ENCODE measurements around the gene UBAP1L. TPM values are rescaled to one million over a fixed set of nuclear protein-coding genes. Genes with fewer than 3 reads are reported as not detected.
"Not testable (repeated sequence)": the region's sequence is repeated elsewhere in the genome, so short reads cannot be mapped to it uniquely, and the experiment has no call there.

Gene UBAP1L
- total and polyA plus RNA-seq, 2 experiments from 2014 or later, result 0.43 to 0.89 TPM

- Histone ChIP-seq H3K4me2 (ENCODE audit: unreplicated experiment) (no peak overlapping the region), H3K9me2 (ENCODE audit: insufficient read depth) (no peaks in the 10 kb centered on the region), H3K27ac (no peak overlapping the region), H3K9ac (no peak overlapping the region), H3K4me3 (no peak overlapping the region), H2AFZ (no peak overlapping the region), H3K9me3 (ENCODE audit: low read depth) (no peaks in the 10 kb centered on the region), H3F3A (ENCODE audit: insufficient read depth) (no peaks in the 10 kb centered on the region), H3K79me2 (ENCODE audit: insufficient read depth) (no peaks in the 10 kb centered on the region), H4K20me1 (ENCODE audit: insufficient read depth) (no peaks in the 10 kb centered on the region), H3K36me3 (ENCODE audit: low read depth) (peaks cover 9% of the 10 kb centered on the region; the same call in 1 of the 2 replicates), H3K27me3 (replicated peaks; ENCODE audit: insufficient read depth) (no peaks in the 10 kb centered on the region), H3K4me1 (ENCODE audit: insufficient read depth) (no peaks in the 10 kb centered on the region)
- DNase-seq, result no peak
- 74 to 80% methylated on average over 5 of the region's 5 CpGs for WGBS, 2 experiments (ENCODE audit: low coverage in 1 of 2, low lambda C conversion rate in 2 of 2, missing lambda C conversion rate in 2 of 2)
- TF ChIP-seq EZH2 (IDR thresholded peaks at IDR 0.05; ENCODE audit: insufficient read depth, poor library complexity, severe bottlenecking) (no peak), EZH2phosphoT487 (IDR thresholded peaks at IDR 0.05; ENCODE audit: insufficient read depth, low read depth) (no peak)
- in situ Hi-C loops (cut with MboI), result no loop called here
These were observed 19.8 kb downstream of the UBAP1L start for GRCh38 chr15:65095011-65095746.

GRCh38 chr15:65094294-65094995, 20.6 kb downstream of the UBAP1L start:
- H3K36me3 ChIP-seq (ENCODE audit: low read depth), result peaks cover 9% of the 10 kb centered on the region; the same call in 1 of the 2 replicates
- H3K4me3 ChIP-seq, result no peak overlapping the region
- in situ Hi-C loops (cut with MboI), result no loop called here
- TF ChIP-seq EZH2phosphoT487 (IDR thresholded peaks at IDR 0.05; ENCODE audit: insufficient read depth, low read depth) (no peak), EZH2 (IDR thresholded peaks at IDR 0.05; ENCODE audit: insufficient read depth, poor library complexity, severe bottlenecking) (no peak)
- 93 to 94% methylated on average over 14 of the region's 14 CpGs for WGBS, 2 experiments (ENCODE audit: low coverage in 1 of 2, low lambda C conversion rate in 2 of 2, missing lambda C conversion rate in 2 of 2)
- H3F3A ChIP-seq (ENCODE audit: insufficient read depth), result no peaks in the 10 kb centered on the region
- H3K79me2 ChIP-seq (ENCODE audit: insufficient read depth), result no peaks in the 10 kb centered on the region
- no peak overlapping the region for H3K9ac ChIP-seq
- H4K20me1 ChIP-seq (ENCODE audit: insufficient read depth), result no peaks in the 10 kb centered on the region
- H3K9me3 ChIP-seq (ENCODE audit: low read depth), result no peaks in the 10 kb centered on the region
- H3K4me2 ChIP-seq (ENCODE audit: unreplicated experiment), result no peak overlapping the region
- no peaks in the 10 kb centered on the region for H3K27me3 ChIP-seq (replicated peaks; ENCODE audit: insufficient read depth)
- no peak for DNase-seq
- no peaks in the 10 kb centered on the region for H3K4me1 ChIP-seq (ENCODE audit: insufficient read depth)
- H3K9me2 ChIP-seq (ENCODE audit: insufficient read depth), result no peaks in the 10 kb centered on the region
- no peak overlapping the region for H3K27ac ChIP-seq
- H2AFZ ChIP-seq, result no peak overlapping the region

- H3K27ac ChIP-seq; H3F3A ChIP-seq (ENCODE audit: insufficient read depth): not testable (repeated sequence)
- WGBS, 2 experiments (ENCODE audit: low coverage in 1 of 2, low lambda C conversion rate in 2 of 2, missing lambda C conversion rate in 2 of 2), result 90 to 95% methylated on average over 13 of the region's 13 CpGs
These were observed 21.2 kb downstream of the UBAP1L start for GRCh38 chr15:65093793-65094170.

GRCh38 chr15:65092911-65093792, 21.8 kb downstream of the UBAP1L start:
- no peak for DNase-seq
- Histone ChIP-seq H2AFZ (no peak overlapping the region), H3K27me3 (replicated peaks; ENCODE audit: insufficient read depth) (no peaks in the 10 kb centered on the region), H4K20me1 (ENCODE audit: insufficient read depth) (no peaks in the 10 kb centered on the region), H3K4me3 (no peak overlapping the region), H3K9me3 (ENCODE audit: low read depth) (no peaks in the 10 kb centered on the region), H3K4me2 (ENCODE audit: unreplicated experiment) (no peak overlapping the region), H3K27ac (no peak overlapping the region), H3K9me2 (ENCODE audit: insufficient read depth) (no peaks in the 10 kb centered on the region), H3K79me2 (ENCODE audit: insufficient read depth) (no peaks in the 10 kb centered on the region), H3K9ac (no peak overlapping the region), H3K36me3 (ENCODE audit: low read depth) (peaks cover 1% of the 10 kb centered on the region; the same call in 1 of the 2 replicates), H3K4me1 (ENCODE audit: insufficient read depth) (no peaks in the 10 kb centered on the region), H3F3A (ENCODE audit: insufficient read depth) (no peaks in the 10 kb centered on the region)
- in situ Hi-C loops (cut with MboI), result no loop called here
- TF ChIP-seq EZH2phosphoT487 (IDR thresholded peaks at IDR 0.05; ENCODE audit: insufficient read depth, low read depth) (no peak), EZH2 (IDR thresholded peaks at IDR 0.05; ENCODE audit: insufficient read depth, poor library complexity, severe bottlenecking) (no peak)
- WGBS, 2 experiments (ENCODE audit: low coverage in 1 of 2, low lambda C conversion rate in 2 of 2, missing lambda C conversion rate in 2 of 2), result 78 to 81% methylated on average over 17 of the region's 17 CpGs

More at GRCh38 chr15:65093793-65094170, 21.2 kb downstream of the UBAP1L start:
- H3K79me2 ChIP-seq (ENCODE audit: insufficient read depth); H3K4me1 ChIP-seq (ENCODE audit: insufficient read depth); H3K27me3 ChIP-seq (replicated peaks; ENCODE audit: insufficient read depth); DNase-seq; H3K36me3 ChIP-seq (ENCODE audit: low read depth); H4K20me1 ChIP-seq (ENCODE audit: insufficient read depth); H3K4me2 ChIP-seq (ENCODE audit: unreplicated experiment); H2AFZ ChIP-seq; H3K4me3 ChIP-seq; in situ Hi-C loops (cut with MboI); H3K9me3 ChIP-seq (ENCODE audit: low read depth); H3K9me2 ChIP-seq (ENCODE audit: insufficient read depth); H3K9ac ChIP-seq: not testable (repeated sequence)
